HG02642 (cell line): ENCODE measurements around the gene CRCP.
"Not testable (repeated sequence)": the region's sequence is repeated elsewhere in the genome, so short reads cannot be mapped to it uniquely, and the experiment has no call there.

ENCODE experiments used
- ATAC-seq: cut with Tn5 transposase; IDR thresholded peaks from one replicate; pipeline ENCODE4 v1.9.1; 2021; ENCODE audit warnings: mild to moderate bottlenecking; ENCODE audit not compliant: unreplicated experiment, poor library complexity

Gene CRCP

GRCh38 chr7:66150471-66150870, 35.8 kb downstream of the CRCP start:
- no peak for ATAC-seq

GRCh38 chr7:66152371-66153191, 37.9 kb downstream of the CRCP start:
- no peak for ATAC-seq

GRCh38 chr7:66153691-66154090, 39.0 kb downstream of the CRCP start:
- ATAC-seq = no peak

- ATAC-seq = not testable (repeated sequence)
These were observed 41.4 kb downstream of the CRCP start for GRCh38 chr7:66156035-66156434.

- no peak for ATAC-seq
These were observed 42.4 kb downstream of the CRCP start for GRCh38 chr7:66157060-66157459.

- no peak for ATAC-seq
These were observed 48.0 kb downstream of the CRCP start for GRCh38 chr7:66162622-66163021.

- no peak for ATAC-seq
These were observed 48.6 kb downstream of the CRCP start for GRCh38 chr7:66163186-66163610.

- ATAC-seq = no peak
These were observed 49.7 kb downstream of the CRCP start for GRCh38 chr7:66164356-66164755.

- no peak for ATAC-seq
These were observed 53.2 kb downstream of the CRCP start for GRCh38 chr7:66167773-66168387.

- ATAC-seq = no peak
These were observed 55.0 kb downstream of the CRCP start for GRCh38 chr7:66169616-66170015.

- no peak for ATAC-seq
These were observed 55.9 kb downstream of the CRCP start for GRCh38 chr7:66170309-66171231.

GRCh38 chr7:66172536-66173401, 58.1 kb downstream of the CRCP start:
- not testable (repeated sequence) for ATAC-seq

GRCh38 chr7:66173856-66174255, 59.2 kb downstream of the CRCP start:
- no peak for ATAC-seq

- not testable (repeated sequence) for ATAC-seq
These were observed 60.4 kb downstream of the CRCP start for GRCh38 chr7:66175006-66175405.

GRCh38 chr7:66176914-66177313, 62.3 kb downstream of the CRCP start:
- no peak for ATAC-seq

GRCh38 chr7:66178258-66178657, 63.6 kb downstream of the CRCP start:
- no peak for ATAC-seq

- ATAC-seq = no peak
These were observed 66.7 kb downstream of the CRCP start for GRCh38 chr7:66181329-66181728.

GRCh38 chr7:66181845-66182244, 67.2 kb downstream of the CRCP start:
- ATAC-seq = no peak

GRCh38 chr7:66182920-66183319, 68.3 kb downstream of the CRCP start:
- ATAC-seq = no peak

- ATAC-seq = no peak
These were observed 69.1 kb downstream of the CRCP start for GRCh38 chr7:66183700-66184099.
